HG03280 (cell line): ENCODE measurements around the gene RNF213.
"Not testable (repeated sequence)": the region's sequence is repeated elsewhere in the genome, so short reads cannot be mapped to it uniquely, and the experiment has no call there.

Experiments
- ATAC-seq: cut with Tn5 transposase; IDR thresholded peaks from one replicate; pipeline ENCODE4 v1.9.1; 2021; ENCODE audit warnings: mild to moderate bottlenecking, moderate library complexity; ENCODE audit not compliant: unreplicated experiment

Gene RNF213

DNA sequence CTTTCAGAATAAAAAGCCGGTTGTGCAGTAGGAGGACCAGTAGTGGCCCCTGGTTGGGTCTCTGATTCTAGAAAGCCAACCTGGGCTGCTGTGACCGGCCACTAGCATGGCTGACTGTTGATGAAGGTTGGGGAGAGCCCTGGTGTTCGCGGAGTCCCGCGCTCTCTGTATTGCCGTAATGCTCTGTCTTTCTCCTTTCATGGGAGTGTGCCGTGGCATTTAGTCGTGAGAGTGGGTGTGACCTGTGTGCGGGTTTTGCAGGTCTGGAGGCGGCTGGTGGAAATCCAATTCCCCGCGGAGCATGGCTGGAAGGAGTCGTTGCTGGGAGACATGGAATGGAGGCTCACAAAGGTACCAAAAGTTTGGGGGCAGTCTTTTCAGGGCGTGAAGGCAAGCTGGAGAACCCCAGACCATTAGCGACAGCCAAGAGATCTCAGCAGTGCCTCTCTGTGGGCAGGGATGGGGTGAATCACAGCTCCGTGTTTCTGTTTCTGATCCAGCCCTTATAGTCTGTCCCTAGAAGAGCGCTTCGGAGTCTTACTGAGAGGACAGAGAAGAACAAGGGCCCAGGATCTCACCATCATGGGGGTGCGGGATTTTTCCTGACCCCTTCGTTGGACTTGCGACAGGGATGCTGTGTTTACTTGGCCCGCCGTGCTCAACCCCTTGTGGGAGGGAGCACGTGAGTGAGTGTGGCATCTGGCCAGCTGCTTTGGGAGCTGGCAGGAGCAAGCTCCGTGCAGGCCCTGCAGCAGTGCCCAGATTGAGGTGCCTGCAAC is 56.5 kb downstream of the RNF213 start:
- no peak for ATAC-seq

DNA sequence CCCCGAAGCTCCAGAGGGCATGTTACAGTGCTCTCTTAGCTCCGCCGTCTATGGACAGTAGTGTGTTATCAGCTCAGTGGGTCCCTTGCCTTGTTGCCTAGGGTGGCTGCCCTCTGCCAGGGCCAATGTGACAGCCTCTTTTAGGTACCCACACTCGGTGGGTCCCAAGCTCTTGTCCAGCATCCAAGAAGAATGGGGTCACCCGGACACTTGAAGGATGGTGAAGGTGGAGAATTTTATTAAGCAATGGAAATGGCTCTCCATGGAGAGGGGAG is 57.0 kb downstream of the RNF213 start:
- no peak for ATAC-seq

DNA sequence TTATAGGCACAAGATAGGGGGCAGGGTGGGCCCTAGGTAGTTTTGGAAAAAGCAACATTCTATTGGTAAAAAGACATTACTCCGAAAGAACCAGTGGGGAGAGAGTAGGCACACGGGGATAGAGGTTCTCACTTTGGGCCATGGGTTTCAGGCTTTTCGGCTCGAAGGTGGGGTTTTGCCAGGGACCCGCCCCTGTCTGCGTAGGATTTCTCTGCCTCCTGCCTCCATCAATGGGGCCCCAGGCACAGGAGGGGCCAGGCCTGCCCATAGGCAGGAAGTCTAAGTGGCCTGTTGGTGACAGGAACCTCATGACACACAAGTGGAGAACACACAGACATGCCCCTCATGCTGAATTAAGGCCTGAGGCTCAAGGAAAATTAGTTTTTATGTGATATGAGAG is 57.5 kb downstream of the RNF213 start:
- ATAC-seq, result no peak

DNA sequence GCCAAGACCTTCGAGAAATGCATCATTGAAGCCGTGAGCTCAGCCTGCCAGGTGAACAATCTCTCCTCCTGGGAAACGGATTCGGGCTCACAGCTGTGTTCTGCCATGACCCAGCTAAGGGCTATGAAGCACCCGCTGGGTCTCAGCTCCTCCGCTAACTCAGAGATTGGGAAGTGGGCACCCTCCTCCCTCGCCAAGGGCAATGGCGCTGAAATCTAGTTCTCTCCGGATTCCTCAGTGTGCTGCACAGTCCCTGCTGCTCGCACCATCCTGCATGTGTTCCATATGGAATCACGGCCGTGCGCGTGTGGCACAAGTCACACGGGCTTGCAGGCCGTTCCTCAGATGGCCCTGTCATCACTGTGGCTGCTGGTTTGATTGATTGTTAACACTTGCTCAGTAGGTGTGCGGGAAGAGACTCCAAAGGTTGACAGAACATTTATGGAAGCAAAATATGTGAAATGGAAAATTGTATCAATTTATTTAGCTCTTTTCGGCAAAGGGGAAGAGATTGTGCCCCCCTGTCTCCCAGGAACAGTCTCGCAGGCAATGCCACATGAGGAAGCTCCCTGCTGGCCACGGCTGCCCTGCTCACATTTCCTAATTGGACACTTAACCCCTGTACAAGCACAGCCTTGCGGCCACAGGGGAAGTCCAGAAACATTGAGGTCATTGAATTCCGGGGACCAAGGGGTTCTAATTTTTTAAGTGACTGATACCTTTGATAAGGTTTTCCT is 58.8 kb downstream of the RNF213 start:
- no peak for ATAC-seq

DNA sequence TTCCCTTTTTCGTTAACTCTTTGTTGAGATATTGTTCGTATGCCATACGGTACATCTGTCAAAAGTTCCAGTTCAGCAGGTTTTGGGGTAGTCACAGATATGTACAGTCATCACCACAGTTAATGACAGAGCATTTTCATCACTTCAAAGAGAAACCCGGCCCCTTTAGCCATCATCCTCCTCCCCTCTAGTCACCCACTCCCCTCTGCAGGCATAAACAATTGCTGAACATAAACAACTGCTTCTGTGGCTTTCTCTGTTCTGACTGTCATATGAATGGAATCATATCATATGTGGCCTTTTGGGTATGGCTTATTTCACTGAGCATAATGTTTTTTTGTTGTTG is 59.3 kb downstream of the RNF213 start:
- no peak for ATAC-seq

DNA sequence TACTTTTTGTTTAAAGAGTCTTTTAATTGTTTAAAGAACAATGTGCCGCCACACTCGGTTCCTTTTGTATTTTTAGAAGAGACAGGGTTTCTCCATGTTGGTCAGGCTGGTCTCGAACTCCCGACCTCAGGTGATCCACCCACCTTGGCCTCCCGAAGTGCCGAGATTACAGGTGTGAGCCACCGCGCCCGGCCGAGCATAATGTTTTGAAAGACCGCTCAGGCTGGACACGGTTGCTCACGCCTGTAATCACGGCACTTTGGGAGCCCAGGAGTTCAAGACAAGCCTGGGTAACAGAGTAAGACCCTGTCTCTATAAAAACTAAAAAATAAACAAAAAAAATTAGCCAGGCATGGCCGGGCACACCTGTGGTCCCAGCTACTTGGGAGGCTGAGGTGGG is 59.8 kb downstream of the RNF213 start:
- ATAC-seq, result no peak

DNA sequence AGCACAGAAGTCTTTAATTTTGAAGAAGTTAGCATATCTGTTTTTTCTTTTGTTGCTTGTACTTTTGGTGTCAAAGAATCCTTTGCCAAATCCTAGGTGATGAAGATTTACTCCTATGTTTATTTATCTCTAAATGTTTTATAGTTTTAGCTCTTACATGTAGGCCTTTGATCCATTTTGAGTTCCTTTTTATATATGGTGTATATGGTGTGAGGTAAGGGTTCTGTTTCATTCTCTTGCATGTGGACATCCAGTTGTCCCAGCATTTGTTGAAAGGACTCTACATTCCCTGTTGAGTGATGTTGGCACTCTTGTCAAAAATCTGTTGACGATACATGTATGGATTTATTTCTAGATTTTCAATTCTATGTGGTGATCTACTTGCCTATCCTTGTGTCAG is 62.2 kb downstream of the RNF213 start:
- ATAC-seq, result no peak

DNA sequence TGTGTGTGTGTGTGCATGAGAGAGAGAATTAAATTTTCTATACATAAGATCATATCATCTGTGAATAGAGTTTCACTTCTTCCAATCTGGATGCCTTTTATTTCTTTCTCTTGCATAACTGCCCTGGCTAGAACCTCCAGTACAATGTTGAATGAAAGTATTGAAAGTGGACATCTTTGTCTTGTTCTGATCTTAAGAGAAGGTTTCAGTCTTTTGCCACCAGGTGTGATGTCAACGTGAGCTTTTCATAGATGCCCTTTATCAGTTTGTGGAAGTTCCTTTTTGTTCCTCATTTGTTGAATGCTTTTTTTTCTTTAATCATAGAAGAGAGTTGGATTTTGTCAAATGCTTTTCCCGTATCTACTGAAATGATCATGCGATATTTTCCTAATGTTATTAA is 63.3 kb downstream of the RNF213 start:
- no peak for ATAC-seq

DNA sequence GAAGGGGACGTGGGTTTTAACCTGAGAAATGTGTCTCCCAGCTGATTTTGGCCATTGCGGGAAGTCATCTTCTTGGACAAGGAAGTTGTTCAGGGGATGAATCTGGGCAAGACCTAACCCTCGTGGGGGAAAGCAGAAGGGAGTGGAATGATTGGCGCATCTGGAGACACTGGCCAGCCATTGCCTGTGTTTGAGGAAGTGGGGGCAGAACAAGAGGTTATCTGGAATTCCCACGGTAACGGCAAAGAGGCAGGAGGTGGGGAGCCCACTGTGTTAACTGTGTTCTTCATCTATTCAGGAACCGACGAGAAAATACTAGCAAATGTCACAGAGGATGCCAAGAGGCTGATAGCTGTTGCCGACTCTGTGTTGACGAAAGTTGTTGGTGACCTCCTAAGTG is 66.9 kb downstream of the RNF213 start:
- no peak for ATAC-seq

DNA sequence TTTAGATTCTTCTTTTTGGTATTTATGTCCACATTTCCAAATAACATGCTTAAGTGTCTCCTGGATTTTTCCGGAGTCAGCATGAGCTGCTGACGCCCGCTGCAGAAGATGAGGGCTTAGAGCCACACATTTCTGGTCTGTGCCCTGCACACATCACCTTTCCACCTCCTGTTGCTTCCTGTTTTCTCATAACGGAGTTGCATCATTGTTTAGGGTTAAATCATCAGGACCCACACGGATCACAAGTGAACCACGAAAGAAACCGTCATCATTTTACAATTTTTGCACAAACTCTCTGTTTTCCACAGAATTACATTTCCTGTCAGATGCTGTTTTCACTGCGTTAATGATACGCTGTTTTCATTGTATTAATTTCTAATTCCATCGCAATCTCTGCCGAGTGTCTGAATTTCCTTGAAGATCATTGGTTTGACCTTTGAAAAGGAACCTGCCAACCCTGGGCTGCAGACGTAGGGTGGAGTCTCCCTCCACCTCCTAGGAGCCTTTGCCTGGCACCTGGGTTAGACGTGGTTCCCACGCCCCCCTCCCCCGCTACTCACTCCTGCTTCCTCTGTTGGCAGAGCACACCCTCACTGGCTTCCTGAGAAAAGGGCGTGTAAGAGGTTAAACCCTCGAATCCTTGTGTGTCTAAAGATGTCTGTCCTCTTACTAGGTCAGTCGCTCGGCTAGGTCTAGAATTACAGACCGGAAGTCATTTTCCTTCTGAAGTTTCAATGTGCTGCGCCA is 68.2 kb downstream of the RNF213 start:
- ATAC-seq, result no peak

DNA sequence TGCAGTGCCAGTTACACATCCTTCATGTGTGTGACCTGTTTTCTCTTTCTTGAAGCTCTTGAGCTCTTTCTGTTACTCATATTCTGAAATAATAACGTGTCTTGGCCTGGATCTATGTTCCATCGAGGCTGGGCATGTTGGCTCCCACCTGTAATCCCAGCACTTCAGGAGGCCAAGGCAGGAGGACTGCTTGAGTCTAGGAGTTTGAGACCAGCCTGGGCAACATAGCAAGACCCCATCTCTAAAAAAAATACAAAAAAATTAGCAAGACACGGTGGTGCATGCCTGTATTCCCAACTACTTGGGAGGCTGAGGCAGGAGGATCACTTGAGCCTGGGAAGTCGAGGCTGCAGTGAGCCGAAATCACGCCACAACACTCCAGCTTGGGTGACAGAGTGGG is 68.8 kb downstream of the RNF213 start:
- not testable (repeated sequence) for ATAC-seq

DNA sequence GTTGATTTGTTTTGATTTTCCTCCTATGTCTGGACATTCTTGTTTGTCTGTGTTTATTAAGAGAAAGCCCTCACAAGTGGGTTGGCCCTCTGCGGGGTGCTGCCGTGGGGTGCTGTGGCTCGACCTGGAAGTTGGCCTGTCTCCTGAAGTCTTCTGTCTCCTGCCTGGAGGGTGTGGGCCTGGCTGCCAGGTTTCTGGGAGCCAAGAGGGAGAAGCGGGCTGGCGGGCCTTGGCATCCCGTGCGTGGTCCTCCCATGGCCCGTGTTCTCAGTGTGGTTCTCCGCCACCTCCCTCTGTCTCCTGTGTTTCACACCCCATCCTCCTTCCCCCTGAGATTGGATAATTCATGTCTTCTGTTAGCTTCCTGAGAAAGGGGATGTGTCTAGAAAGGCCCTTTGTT is 69.6 kb downstream of the RNF213 start:
- no peak for ATAC-seq

DNA sequence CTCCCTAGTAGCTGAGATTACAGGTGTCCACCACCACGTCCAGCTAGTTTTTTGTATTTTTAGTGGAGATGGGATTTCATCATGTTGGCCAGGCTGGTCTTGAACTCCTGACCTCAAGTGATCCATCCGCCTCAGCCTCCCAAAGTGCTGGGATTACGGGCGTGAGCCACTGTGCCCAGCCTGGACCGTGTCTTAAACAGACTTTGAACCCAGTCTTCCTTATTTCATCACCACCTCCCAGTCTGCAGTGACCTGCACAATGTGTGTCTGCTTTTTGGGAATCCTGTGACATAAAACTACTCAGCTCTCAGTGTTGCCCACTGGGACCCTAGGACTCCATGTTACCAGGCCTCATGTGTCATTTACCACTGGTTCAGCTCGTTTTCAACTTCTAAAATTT is 70.3 kb downstream of the RNF213 start:
- ATAC-seq, result not testable (repeated sequence)

DNA sequence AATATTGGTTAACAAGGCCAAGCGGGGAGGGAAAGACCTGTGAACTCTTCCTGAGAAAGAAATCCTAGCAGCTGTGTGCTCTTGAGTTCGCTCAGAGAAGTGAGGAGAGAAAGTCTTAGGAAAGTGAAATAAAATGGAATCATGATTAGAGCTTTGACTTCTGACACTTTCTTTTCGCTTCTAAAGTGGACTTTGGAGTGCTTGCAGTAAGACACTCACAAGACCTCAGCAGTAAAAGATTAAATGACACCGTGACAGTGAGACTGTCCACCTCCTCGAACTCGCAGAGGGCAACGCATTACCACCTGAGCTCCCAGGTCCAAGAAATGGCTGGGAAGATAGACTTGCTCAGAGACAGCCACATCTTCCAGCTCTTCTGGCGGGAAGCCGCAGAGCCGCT is 71.2 kb downstream of the RNF213 start:
- no peak for ATAC-seq

DNA sequence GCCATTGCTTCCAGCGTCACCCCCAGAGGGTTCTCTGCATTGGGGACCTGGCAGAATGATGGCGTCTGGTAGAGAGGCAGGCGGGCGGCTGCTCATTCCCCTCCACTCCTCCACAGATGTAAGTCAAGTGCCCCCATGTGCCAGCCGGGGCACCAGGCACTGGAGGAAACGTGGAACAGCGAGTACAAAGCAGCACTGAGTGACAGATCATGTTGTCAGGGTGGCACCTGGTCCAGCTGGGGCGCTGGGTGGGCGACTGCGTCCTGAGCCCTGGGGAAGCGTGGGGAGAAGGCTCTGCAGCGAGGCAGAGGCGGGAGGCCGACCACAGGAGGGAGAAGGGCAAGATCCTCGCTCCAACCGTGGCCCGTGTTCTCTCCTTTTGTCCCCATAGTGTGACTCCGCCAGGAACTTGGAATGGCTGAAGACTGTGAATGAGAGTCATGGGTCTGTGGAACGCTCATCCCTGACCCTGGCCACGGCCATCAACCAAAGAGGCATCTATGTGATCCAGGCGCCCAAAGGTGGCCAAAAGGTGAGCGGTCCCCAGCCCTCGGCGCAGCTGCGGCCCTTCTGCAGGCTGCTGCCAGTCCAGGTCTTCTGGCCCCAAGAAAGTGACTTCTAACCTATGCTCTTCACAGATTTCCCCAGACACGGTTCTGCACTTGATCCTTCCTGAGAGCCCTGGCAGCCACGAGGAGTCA is 76.7 kb downstream of the RNF213 start:
- ATAC-seq, result no peak

DNA sequence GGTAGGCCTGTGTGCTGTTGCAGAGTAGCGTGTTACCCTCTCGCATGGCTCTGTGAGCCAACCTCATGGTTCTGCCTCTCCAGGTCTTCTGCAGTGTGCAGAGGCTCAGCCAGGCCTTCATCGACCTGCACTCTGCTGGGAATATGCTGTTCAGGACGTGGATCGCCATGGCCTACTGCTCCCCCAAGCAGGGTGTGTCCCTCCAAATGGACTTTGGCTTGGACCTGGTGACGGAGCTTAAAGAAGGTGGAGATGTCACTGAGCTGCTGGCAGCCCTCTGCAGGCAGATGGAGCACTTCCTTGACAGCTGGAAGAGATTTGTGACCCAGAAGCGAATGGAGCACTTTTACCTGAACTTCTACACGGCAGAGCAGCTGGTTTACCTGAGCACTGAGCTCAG is 78.5 kb downstream of the RNF213 start:
- ATAC-seq, result no peak

DNA sequence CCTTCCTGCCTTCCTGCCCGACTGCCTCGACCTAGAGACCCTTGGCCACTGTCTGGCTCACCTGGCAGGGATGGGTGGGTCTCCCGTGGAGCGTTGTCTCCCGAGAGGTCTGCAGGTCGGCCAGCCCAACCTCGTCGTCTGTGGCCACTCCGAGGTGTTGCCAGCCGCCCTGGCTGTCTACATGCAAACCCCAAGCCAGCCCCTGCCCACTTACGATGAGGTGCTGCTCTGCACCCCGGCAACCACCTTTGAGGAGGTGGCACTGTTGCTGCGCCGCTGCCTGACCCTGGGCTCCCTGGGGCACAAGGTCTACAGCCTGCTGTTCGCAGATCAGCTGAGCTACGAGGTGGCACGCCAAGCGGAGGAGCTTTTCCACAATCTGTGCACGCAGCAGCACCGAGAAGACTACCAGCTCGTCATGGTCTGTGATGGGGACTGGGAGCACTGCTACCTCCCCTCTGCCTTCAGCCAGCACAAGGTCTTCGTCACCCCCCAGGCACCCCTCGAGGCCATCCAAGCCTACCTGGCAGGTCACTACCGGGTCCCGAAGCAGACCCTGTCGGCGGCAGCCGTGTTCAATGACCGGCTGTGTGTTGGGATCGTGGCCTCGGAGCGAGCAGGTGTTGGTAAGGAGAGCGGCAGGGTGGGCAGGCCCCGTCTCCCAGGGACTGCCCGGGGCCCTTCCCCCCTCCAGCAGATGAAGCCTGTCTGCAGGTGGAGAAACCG is 79.2 kb downstream of the RNF213 start:
- ATAC-seq, result no peak

DNA sequence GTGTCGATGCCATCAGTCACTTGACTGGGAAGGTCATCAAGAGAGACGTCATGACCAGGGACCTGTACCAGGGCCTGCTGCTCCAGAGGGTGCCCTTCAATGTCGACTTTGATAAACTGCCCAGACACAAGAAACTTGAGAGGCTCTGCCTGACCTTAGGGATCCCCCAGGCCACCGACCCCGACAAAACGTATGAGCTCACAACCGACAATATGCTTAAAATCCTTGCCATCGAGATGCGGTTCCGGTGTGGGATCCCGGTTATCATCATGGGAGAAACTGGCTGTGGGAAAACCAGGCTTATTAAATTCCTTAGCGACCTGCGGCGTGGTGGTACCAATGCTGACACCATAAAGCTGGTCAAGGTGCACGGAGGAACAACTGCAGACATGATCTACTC is 84.7 kb downstream of the RNF213 start:
- ATAC-seq, result no peak

DNA sequence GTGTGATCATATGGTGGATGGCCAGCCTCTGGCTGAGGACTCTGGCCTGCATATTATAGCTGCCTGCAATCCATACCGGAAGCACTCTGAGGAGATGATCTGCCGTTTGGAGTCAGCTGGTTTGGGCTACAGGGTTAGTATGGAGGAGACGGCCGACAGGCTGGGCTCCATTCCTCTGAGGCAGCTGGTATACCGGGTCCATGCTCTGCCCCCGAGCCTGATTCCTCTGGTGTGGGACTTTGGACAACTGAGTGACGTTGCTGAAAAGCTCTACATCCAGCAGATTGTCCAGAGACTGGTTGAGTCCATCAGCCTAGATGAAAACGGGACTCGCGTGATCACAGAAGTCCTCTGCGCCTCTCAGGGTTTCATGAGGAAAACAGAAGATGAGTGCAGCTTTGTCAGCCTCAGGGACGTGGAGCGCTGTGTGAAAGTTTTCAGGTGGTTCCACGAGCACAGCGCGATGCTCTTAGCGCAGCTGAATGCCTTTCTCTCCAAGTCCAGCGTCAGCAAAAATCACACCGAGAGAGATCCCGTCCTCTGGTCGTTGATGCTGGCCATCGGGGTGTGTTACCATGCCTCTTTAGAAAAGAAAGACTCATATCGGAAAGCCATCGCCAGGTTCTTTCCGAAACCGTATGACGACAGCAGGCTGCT is 85.3 kb downstream of the RNF213 start:
- no peak for ATAC-seq

DNA sequence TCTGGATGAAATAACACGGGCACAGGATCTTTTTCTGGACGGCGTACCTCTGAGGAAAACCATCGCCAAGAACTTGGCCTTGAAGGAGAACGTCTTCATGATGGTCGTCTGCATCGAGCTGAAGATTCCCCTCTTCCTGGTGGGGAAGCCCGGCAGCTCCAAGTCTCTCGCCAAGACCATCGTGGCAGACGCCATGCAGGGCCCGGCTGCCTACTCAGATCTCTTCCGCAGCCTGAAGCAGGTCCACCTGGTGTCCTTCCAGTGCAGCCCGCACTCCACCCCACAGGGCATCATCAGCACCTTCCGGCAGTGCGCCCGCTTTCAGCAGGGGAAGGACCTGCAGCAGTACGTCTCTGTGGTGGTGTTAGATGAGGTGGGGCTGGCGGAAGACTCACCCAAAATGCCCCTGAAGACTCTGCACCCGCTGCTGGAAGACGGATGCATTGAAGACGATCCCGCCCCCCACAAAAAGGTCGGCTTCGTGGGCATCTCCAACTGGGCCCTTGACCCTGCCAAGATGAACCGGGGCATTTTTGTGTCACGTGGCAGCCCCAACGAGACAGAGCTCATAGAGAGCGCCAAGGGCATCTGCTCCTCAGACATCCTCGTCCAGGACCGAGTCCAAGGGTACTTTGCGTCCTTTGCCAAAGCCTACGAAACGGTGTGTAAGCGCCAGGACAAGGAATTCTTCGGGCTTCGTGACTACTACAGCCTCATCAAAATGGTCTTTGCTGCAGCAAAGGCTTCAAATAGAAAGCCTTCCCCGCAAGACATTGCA is 86.0 kb downstream of the RNF213 start:
- no peak for ATAC-seq
